HAP-1 (cell line): ENCODE data around the gene DNAJB1.
A peak's percentile ranks its signal among the peaks of the same experiment; 100 is the strongest.

Source experiments
- DNase-seq, 2 experiments: peaks; one replicate each; pipeline ENCODE4 v3.0.0-alpha.2; 2016 to 2020; ENCODE audit warnings: low spot score in 2 of 2
- H3K27me3 ChIP-seq: fragments of 250-450 bp; sonication (Bioruptor Pico); 2 replicates; pipeline ENCODE4 v1.5.1; 2020; ENCODE audit warnings: low read depth, mild to moderate bottlenecking, moderate library complexity
- H3K36me3 ChIP-seq: fragments of 250-450 bp; sonication (Bioruptor Pico); replicated peaks from 2 replicates; pipeline ENCODE4 v1.5.1; 2020; ENCODE audit warnings: mild to moderate bottlenecking
- H3K4me1 ChIP-seq: fragments of 250-450 bp; sonication (Bioruptor Pico); 2 replicates; pipeline ENCODE4 v1.5.1; 2020; ENCODE audit warnings: mild to moderate bottlenecking
- H3K4me3 ChIP-seq: fragments of 250-450 bp; sonication (Bioruptor Pico); 2 replicates; pipeline ENCODE4 v1.5.1; 2020; ENCODE audit warnings: mild to moderate bottlenecking, moderate library complexity
- H3K9me3 ChIP-seq: fragments of 250-450 bp; sonication (Bioruptor Pico); 2 replicates; pipeline ENCODE4 v1.5.1; 2020; ENCODE audit warnings: mild to moderate bottlenecking, moderate library complexity
- in situ Hi-C: fragments of 300-500 bp; cut with MboI; formaldehyde crosslinking; loops from 3 replicates; pipeline ENCODE4 v1.14.3; 2020; ENCODE audit warnings: low sequenced_read_pairs, inconsistent platforms, mixed read lengths

The DNAJB1 gene

DNA sequence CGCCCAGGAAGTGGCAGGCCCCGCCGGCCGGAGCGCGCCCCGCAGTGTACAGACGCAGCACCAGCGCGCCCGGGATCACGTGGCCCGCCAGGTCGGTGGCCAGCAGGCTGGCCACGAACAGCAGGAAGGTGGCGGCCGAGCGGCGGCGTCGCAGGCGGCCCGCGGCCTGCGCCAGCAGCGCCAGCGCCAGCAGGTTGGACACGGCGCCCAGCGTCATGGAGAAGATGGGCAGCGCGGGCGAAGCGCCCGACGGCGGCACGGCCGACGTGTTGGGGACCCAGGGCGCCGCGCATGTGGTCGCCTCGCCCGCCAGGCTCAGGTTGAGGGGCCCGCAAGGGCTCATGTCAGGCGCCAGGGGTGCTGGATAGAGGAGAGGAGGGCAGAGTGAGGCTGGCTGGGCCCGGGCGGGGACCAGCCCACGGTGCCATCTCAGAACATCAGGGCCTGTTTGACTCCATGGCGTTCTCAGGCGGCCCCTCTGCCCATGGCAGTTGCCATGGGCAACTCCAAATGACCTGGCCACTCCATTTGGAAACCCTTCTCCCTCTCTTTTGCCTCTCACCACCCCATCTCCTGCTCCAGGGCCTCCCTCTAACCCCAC is 44.1 kb downstream of the DNAJB1 start:
- H3K4me3 ChIP-seq, result no peak overlapping the region
- no peak for DNase-seq
- no peaks in the 10 kb centered on the region for H3K9me3 ChIP-seq
- H3K27me3 ChIP-seq, result no peaks in the 10 kb centered on the region
- H3K36me3 ChIP-seq, result peaks cover 24% of the 10 kb centered on the region
- in situ Hi-C loops, result no loop called here
- peaks cover 7% of the 10 kb centered on the region for H3K4me1 ChIP-seq

DNA sequence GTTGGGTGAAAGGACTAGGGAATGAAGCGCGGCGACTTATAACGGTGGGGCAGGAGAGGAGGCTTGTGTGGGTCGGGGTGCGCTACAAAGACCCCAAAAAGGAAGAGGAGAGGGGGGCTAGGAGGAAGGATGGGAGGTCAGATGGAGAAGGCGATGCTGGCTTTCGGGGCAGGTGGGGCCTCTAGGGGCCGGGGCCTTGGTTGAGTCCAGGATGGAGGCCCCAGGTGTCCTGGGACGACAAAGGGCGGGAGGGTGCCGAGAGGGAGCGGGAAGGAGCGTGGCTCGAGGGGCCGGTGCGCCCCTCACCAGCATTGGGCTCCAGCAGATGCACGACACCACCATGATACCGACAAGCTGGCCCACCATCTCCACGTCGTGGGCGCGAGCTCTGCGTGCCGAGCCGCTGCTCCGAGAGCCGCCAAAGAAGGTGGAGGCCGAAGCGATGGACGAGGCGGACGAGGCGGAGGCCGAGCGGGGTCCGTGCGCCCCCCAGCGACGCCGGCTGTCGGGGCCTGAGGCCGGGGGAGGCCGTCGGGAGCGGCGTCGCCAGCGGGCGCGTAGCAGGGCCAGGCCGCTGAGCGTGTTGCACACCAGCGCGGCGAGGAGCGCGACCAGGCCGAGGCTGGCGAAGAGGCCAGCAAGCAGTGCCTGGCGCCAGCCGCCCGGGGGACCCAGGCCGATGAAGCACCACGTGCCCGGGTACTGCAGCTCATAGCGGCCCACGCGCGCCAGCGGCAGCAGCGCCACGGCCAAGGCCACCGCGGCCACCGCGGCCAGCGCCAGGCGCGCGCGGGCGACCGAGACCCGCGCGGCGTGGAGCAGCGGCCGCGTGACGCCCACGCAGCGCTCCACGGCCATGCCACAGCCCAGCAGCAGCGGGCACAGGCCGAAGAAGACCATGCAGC is 44.9 kb downstream of the DNAJB1 start:
- in situ Hi-C loops, result no loop called here
- no peak overlapping the region for H3K4me3 ChIP-seq

DNA sequence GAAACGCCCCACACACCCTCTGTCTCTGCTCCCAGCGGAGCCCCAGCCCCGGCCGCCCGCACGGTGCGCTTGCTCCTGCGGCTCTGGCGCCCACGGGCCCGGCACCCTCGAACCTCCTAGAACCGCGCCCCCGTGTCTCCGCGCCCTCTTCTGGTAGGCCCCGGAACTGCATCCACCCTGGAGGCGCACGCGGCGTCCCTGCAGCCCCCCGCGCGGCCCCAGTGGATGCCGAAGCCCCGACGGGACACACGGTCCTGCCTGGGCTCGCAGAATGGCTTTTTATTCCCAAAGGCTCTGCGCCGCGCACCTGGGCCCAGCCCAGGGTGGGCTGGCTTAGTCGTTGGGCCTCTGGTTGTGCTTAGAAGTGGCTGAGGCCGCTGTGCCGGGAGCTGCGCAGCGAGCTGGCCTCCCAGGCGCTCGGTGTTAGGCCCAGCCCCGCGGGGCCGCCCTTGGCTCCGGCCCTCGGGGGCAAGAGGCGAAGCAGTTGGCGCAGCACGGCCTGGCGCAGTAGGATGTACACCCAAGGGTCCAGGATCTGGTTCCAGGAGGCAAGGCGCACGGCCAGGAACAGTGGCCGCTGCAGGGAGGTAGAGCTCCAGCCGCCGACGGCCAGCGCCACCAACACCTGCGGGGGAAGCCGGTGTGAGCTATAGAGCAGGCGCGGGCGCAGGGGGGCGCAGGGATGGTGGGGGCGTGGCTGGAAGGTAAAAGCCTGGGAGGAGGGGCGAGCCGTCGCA is 45.8 kb downstream of the DNAJB1 start:
- Histone ChIP-seq H3K36me3 (peaks cover 18% of the 10 kb centered on the region), H3K4me1 (peaks cover 7% of the 10 kb centered on the region), H3K9me3 (no peaks in the 10 kb centered on the region), H3K27me3 (no peaks in the 10 kb centered on the region), H3K4me3 (no peak overlapping the region)
- in situ Hi-C loops, result no loop called here
- peak; percentile 22 to 91 for DNase-seq

More for the DNA sequence above, 44.9 kb downstream of the DNAJB1 start:
- no peak for DNase-seq
- H3K36me3 ChIP-seq, result peaks cover 19% of the 10 kb centered on the region
- H3K27me3 ChIP-seq, result no peaks in the 10 kb centered on the region
- peaks cover 7% of the 10 kb centered on the region for H3K4me1 ChIP-seq
- no peaks in the 10 kb centered on the region for H3K9me3 ChIP-seq

DNA sequence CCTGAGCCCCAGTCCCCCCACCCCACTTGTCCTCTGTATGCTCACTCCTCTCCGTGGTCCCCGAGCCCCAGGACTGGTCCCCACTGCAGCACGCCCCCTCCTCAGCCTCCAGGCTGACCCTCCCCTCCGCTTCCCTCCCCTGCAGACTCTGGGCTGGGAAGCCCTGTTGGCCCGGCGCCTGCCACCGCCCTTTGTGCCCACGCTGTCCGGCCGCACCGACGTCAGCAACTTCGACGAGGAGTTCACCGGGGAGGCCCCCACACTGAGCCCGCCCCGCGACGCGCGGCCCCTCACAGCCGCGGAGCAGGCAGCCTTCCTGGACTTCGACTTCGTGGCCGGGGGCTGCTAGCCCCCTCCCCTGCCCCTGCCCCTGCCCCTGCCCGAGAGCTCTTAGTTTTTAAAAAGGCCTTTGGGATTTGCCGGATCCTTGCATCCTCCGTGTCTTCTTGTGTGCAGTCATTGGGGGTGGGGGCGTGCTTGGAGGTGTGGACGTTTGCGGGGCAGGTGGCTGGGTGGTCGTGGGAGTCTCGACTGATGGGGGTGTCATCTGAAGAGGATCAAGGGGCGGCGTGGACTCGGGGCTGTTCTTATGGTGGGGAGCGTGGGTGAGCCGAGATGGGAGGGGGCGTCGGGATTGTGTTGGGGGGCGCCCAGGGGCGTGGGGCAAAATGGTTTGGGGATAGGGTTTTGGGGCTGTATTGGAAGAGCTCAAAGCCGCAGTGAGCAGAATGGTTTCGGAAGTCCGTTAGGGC is 46.6 kb downstream of the DNAJB1 start:
- no peak for DNase-seq
- in situ Hi-C loops, result no loop called here
- Histone ChIP-seq H3K4me1 (peaks cover 7% of the 10 kb centered on the region), H3K27me3 (no peaks in the 10 kb centered on the region), H3K36me3 (peaks cover 21% of the 10 kb centered on the region), H3K4me3 (no peak overlapping the region), H3K9me3 (no peaks in the 10 kb centered on the region)

DNA sequence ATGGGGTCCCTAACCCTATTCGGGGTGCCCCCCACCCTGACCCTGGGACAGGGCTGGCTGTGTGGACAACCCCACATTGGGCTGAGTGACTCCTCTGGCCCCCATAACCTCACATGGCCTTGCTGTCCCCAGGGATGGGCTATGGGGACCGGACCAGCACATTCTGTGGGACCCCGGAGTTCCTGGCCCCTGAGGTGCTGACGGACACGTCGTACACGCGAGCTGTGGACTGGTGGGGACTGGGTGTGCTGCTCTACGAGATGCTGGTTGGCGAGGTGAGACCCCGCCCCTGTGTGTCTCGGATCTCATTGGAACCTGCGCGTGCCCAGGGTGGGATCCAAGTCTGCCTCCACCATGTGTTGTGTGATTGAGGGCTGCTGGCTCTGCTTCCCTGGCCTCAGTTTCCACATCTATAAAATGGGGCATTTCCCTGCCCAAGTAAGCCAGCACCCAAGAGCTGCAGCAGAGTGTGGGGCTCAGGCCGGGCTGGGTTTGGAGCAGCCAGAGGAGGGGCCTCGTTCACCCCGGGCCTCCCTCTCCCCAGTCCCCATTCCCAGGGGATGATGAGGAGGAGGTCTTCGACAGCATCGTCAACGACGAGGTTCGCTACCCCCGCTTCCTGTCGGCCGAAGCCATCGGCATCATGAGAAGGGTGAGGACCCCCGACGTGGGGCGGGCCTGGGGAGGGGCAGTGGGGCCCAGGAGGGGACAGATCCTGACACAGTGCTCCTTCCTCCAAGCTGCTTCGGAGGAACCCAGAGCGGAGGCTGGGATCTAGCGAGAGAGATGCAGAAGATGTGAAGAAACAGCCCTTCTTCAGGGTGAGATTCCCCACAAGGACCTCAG is 47.9 kb downstream of the DNAJB1 start:
- no peak overlapping the region for H3K4me3 ChIP-seq
- DNase-seq, result no peak
- H3K36me3 ChIP-seq, result peaks cover 30% of the 10 kb centered on the region
- in situ Hi-C loops, result no loop called here
- no peaks in the 10 kb centered on the region for H3K9me3 ChIP-seq
- H3K4me1 ChIP-seq, result peaks cover 5% of the 10 kb centered on the region
- no peaks in the 10 kb centered on the region for H3K27me3 ChIP-seq

DNA sequence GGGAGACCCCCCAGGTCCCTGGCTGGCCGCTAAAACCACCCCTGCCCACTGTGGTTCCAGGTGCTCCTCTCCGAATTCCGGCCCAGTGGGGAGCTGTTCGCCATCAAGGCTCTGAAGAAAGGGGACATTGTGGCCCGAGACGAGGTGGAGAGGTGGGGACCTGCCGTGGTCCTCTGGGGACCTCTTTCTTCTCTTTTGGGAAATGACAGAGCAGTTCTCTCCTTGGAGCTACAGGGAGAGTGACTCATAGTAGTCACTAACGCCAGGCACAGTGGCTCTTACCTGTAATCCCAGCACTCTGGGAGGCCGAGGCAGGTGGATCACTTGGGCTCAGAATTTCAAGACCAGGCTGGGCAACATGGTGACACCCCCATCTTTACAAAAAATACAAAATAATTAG is 50.4 kb downstream of the DNAJB1 start:
- in situ Hi-C loops, result no loop called here
- DNase-seq, result no peak

DNA sequence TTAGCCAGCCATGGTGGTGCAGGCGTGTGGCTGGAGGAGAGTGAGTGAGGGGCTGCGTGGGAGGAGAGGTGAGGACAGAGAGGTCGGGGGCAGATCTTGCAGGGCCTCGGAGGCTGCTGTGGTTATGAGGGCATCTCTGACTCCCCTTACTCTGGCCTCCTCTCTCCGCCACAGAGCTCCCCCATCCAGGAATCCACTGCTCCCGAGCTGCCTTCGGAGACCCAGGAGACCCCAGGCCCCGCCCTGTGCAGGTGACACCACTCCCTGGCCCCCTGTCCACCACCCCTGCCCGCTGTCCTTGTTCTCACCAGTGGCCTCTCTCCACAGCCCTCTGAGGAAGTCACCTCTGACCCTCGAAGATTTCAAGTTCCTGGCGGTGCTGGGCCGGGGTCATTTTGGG is 50.8 kb downstream of the DNAJB1 start:
- in situ Hi-C loops, result no loop called here
- H3K27me3 ChIP-seq, result no peaks in the 10 kb centered on the region
- no peak for DNase-seq
- H3K4me1 ChIP-seq, result peaks cover 4% of the 10 kb centered on the region
- no peaks in the 10 kb centered on the region for H3K9me3 ChIP-seq
- peaks cover 55% of the 10 kb centered on the region for H3K36me3 ChIP-seq
- H3K4me3 ChIP-seq, result no peak overlapping the region

More for the DNA sequence above, 50.4 kb downstream of the DNAJB1 start:
- H3K36me3 ChIP-seq, result peaks cover 52% of the 10 kb centered on the region
- peaks cover 5% of the 10 kb centered on the region for H3K4me1 ChIP-seq
- no peaks in the 10 kb centered on the region for H3K27me3 ChIP-seq
- H3K9me3 ChIP-seq, result no peaks in the 10 kb centered on the region
- H3K4me3 ChIP-seq, result no peak overlapping the region
